GM19025 (cell line): ENCODE measurements around the gene ARHGAP26.

Experiments
- ATAC-seq: cut with Tn5 transposase; IDR thresholded peaks from one replicate; pipeline ENCODE4 v1.9.1; 2021; ENCODE audit warnings: mild to moderate bottlenecking, low read depth, moderate library complexity; ENCODE audit not compliant: unreplicated experiment

Gene ARHGAP26

DNA sequence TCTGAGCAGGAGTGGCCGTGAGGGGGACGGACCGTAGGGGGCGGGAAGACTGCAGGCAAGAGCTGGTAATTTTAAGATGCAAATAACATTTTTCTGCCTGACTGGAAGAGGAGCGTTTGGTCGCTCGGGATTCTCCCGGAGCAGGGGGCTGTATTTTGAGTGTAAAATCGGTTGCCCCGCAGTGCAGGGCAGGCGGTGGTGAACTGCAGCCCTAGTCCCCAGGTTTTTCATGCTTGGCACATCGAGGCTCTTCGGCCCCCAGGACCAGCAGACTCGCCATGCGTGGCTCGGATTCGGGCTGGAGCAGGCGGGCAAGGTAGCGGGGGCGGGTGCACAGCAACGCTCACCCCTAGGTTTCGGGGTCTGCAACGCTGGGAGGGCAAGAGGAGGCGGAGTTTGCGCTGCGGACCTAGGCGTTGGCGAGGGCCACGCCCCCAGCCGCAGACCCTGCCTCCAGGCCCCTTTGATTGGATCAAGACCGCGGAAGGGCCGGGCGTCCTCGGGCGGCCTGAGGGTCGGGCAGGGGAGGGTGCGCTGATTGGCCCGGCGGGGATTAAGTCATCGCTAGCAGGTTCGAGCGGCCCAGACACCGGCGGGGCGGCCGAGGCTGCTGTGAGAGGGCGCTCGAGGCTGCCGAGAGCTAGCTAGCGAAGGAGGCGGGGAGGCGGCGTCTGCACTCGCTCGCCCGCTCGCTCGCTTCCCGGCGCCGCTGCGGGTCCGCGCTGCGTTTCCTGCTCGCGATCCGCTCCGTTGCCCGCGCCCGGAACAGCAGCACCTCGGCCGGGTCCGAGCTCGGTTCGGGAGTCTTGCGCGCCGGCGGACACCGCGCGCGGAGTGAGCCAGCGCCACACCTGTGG lies at the start of gene ARHGAP26:
TSS of gene ARHGAP26 (plus strand) at position 585 of the 857 bp plus-strand sequence. CDS start 385 bp downstream, outside the sequence.
- ATAC-seq: peak; percentile 97

- no peak for ATAC-seq
Observed at GRCh38 chr5:142720641-142721271, 49.4 kb upstream of the ARHGAP26 start.

DNA sequence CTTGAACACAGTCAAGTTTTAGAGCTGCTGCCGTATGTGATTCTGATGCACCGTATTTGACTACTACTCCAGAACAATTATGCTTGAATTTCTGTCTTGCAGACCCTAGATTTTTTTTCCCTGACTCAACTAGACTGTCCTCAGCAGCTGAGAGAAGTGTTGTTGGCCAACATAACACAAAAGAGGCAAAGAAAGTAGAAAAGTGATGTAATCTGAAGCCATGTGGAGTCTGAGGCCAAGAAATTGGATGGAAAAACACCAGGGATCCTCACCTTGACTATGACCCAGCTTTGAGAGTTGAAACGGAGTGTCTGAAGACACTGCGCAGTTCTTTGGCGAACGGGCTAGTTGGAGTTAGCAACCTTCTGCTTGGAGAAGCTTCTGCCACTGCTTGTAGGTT lies 48.0 kb upstream of the ARHGAP26 start:
- no peak for ATAC-seq

DNA sequence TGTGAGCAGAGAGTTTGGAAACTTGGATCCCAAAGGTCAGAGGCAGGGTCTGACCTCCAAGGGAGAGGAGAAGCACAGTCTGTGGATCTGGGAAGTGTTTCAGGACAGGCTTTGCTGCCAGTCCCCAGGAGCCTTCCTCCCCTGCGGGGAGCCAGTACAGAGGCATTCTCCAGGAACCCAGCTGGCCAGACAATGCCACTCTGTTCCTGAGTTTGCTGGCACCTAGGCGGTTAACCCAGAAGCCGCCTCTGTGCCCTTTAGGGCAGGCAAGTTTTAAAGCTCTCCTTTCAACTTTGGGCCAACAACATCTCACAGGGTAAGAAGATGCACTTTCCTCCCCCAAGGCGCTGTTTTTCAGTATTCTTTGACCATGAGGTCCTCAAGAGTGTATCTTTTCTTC lies 47.3 kb upstream of the ARHGAP26 start:
- ATAC-seq: no peak

GRCh38 chr5:142724821-142725220 lies 45.4 kb upstream of the ARHGAP26 start:
- no peak for ATAC-seq

- no peak for ATAC-seq
Observed at GRCh38 chr5:142725231-142726187, 44.7 kb upstream of the ARHGAP26 start.

- peak; percentile 48 for ATAC-seq
Observed at GRCh38 chr5:142726188-142726731, 43.9 kb upstream of the ARHGAP26 start.

- no peak for ATAC-seq
Observed at GRCh38 chr5:142727735-142728047, 42.5 kb upstream of the ARHGAP26 start.

- no peak for ATAC-seq
Observed at GRCh38 chr5:142735323-142736246, 34.6 kb upstream of the ARHGAP26 start.

DNA sequence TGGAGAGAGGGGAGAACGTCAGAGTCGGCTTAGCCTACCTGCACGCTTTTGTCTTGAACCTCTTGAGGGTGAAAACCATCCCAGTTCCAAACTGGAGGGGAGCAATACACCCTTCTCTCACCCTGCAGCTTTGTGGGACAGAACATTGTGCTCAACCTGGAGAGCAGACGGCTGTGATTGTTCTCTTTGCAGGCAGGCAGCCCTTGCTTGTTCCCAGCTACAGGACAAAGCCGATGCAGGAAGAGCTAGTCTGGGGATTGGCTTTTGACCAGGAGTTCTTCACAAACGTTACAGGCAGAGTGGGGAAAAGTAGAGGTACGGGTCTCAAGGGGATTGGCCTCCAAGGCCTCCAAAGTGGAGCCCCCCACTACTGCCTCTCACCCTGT lies 33.9 kb upstream of the ARHGAP26 start:
- ATAC-seq: no peak

DNA sequence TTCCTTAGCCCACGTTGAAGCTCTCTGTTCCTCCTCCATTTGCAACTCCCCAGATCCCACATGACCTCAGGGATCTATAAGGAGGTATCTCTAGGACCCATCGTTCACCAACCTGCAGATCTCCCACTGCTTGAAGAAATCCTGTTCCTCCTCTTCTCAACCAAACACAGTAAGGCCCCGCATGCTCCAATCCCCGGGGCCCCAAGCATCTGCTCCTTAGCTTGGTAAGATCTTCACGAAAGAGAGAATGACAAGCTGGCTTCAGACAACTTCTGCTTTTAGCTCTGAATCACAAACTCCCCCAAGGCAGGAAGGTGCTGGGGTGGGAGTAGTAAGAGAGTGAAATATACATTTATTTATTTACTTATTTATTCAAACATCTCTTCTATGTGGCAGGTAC lies 33.0 kb upstream of the ARHGAP26 start:
- no peak for ATAC-seq

GRCh38 chr5:142740474-142741242 lies 29.5 kb upstream of the ARHGAP26 start:
- ATAC-seq: no peak

DNA sequence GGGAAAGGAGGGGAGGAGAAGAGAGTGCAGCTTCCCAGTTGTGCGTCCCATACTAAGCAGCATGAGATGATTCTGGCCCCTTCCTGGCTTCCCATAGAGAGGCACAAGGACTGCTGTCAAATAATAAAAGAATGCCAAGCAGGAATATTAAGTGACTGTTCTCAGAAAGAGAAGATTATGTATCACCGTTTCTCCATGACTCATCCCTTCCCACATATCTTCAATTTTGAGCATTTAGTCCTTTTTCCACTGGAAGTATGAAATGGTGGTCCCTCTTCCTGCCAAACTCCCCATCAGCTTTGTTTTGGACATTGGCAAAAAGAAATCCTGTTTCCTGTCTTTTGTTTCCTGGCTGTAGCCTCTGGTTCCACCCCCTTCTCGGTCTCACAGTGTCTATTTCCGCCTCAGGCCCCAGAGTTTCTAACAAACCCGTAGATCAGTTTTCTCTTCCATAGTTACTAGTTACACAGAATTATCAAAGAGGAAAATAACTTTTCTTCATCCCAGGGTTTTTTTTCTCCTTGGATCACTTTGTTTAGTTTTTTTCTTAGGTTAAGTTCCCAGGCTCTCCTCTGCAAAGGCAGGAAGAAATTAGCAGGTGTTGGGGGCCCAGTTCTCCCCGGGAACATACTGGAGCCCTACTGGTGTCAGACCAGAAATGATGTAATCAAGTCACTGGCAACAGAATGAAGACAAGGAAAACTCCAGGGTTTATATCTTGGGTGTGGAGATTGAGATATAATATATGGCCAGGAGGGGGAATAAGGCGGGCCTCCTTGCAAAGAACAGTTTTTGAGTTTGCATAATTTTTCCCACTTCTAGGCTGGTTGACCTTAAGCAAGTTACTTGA lies 26.4 kb upstream of the ARHGAP26 start:
- no peak for ATAC-seq

GRCh38 chr5:142745268-142745667 lies 24.9 kb upstream of the ARHGAP26 start:
- no peak for ATAC-seq

GRCh38 chr5:142746532-142747433 lies 23.4 kb upstream of the ARHGAP26 start:
- no peak for ATAC-seq

GRCh38 chr5:142748132-142748531 lies 22.0 kb upstream of the ARHGAP26 start:
- ATAC-seq: no peak
